Activated B cell treated with CpG ODN at 0.5 μM for 24 hours (primary cell): ENCODE results near the gene ABHD5. TPM values are rescaled to one million over a fixed set of nuclear protein-coding genes. Genes with fewer than 3 reads are reported as not detected.

ENCODE experiments used
- ATAC-seq: fragments of 200-7000 bp; cut with Tn5 transposase; one replicate; pipeline ENCODE4 v1.10.0; 2021; ENCODE audit warnings: low read depth, mild to moderate bottlenecking, moderate library complexity
- CTCF ChIA-PET: fragments of 350-600 bp; sonication (Branson Sonifier 250); formaldehyde crosslinking; loops from one replicate; lab custom pipeline; 2021; ENCODE audit warnings: antibody characterized with exemption; lab: Charles Lee
- POLR2A ChIA-PET: fragments of 350-600 bp; sonication (Branson Sonifier 250); formaldehyde crosslinking; loops from one replicate; lab custom pipeline; 2021; ENCODE audit warnings: antibody characterized with exemption; lab: Charles Lee
- DNase-seq: peaks from one replicate; pipeline ENCODE4 v3.0.0; 2022
- H3K27ac Mint-ChIP-seq: one replicate; pipeline ENCODE4 v1.8.0; 2020; ENCODE audit warnings: mixed read lengths
- H3K27me3 Mint-ChIP-seq: one replicate; pipeline ENCODE4 v1.8.0; 2021; ENCODE audit warnings: mixed read lengths
- H3K36me3 Mint-ChIP-seq: one replicate; pipeline ENCODE4 v1.8.0; 2021; ENCODE audit warnings: low read depth, mixed read lengths
- H3K4me1 Mint-ChIP-seq: one replicate; pipeline ENCODE4 v1.8.0; 2021; ENCODE audit warnings: mixed read lengths
- H3K4me3 Mint-ChIP-seq: one replicate; pipeline ENCODE4 v1.8.0; 2020; ENCODE audit warnings: mild to moderate bottlenecking, mixed read lengths
- H3K9me3 Mint-ChIP-seq: one replicate; pipeline ENCODE4 v1.8.0; 2020; ENCODE audit warnings: mixed read lengths
- intact Hi-C: fragments of 100-400 bp; cut with micrococcal nuclease; formaldehyde crosslinking; loops from one replicate; pipeline ENCODE4 v1.15.1; 2024
- total RNA-seq: library from RNA; stranded (reverse); gene quantifications from 2 replicates; pipeline ENCODE4 v1.2.3, GENCODE V29; 2022
- TF ChIP-seq, protein P1 (sequence below): fragments of 200-600 bp; IDR thresholded peaks from one replicate; pipeline ENCODE4 v1.8.0; 2022; ENCODE audit warnings: antibody characterized with exemption, mild to moderate bottlenecking

Gene ABHD5
- total RNA-seq, 1 donor from 2014 or later, result 6.0 TPM

- H3K9me3 Mint-ChIP-seq, result no peaks in the 10 kb centered on the region
- intact Hi-C loops, result no loop called here
- H3K36me3 Mint-ChIP-seq, result peaks cover 1% of the 10 kb centered on the region
- DNase-seq (no peak), ATAC-seq (no peak)
- H3K27me3 Mint-ChIP-seq, result peaks cover 2% of the 10 kb centered on the region
- no peak overlapping the region for H3K4me3 Mint-ChIP-seq
- POLR2A ChIA-PET, result no interaction called here
- H3K27ac Mint-ChIP-seq, result no peak overlapping the region
- CTCF ChIA-PET, result no interaction called here
- H3K4me1 Mint-ChIP-seq, result no peaks in the 10 kb centered on the region
- TF ChIP-seq, protein P1, sequence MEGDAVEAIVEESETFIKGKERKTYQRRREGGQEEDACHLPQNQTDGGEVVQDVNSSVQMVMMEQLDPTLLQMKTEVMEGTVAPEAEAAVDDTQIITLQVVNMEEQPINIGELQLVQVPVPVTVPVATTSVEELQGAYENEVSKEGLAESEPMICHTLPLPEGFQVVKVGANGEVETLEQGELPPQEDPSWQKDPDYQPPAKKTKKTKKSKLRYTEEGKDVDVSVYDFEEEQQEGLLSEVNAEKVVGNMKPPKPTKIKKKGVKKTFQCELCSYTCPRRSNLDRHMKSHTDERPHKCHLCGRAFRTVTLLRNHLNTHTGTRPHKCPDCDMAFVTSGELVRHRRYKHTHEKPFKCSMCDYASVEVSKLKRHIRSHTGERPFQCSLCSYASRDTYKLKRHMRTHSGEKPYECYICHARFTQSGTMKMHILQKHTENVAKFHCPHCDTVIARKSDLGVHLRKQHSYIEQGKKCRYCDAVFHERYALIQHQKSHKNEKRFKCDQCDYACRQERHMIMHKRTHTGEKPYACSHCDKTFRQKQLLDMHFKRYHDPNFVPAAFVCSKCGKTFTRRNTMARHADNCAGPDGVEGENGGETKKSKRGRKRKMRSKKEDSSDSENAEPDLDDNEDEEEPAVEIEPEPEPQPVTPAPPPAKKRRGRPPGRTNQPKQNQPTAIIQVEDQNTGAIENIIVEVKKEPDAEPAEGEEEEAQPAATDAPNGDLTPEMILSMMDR, result no peak
These were observed 46.1 kb downstream of the ABHD5 start for GRCh38 chr3:43736558-43737440.

GRCh38 chr3:43738305-43738704, 47.6 kb downstream of the ABHD5 start:
- ChIA-PET CTCF (no interaction called here), POLR2A (no interaction called here)
- DNase-seq (no peak), ATAC-seq (no peak)
- TF ChIP-seq, protein P1, result no peak
- no peak overlapping the region for H3K4me3 Mint-ChIP-seq
- H3K27me3 Mint-ChIP-seq, result peaks cover 2% of the 10 kb centered on the region
- H3K9me3 Mint-ChIP-seq, result no peaks in the 10 kb centered on the region
- intact Hi-C loops, result no loop called here
- H3K4me1 Mint-ChIP-seq, result no peaks in the 10 kb centered on the region
- H3K27ac Mint-ChIP-seq, result no peak overlapping the region
- no peaks in the 10 kb centered on the region for H3K36me3 Mint-ChIP-seq

DNA sequence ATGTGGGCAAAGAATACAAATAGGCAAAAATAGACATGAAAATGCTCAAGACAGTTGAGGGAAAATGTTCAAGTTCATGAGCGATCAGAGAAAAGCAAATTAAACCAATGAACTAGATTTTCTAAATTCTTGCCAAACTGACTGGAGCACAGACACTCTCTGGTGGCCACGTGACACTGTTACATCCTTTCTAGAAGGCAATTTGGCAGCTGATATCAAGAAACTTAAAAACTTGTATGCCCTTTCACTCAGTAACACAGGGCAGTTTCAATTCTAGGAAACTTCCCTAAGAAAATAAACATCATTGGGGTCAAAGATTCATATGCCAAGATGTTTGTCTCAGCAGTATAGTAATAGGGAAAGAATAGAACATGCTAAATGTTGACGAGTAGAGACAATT, 52.2 kb downstream of the ABHD5 start:
- DNase-seq (no peak), ATAC-seq (no peak)
- Mint-ChIP-seq H3K9me3 (peaks cover 11% of the 10 kb centered on the region), H3K36me3 (no peaks in the 10 kb centered on the region), H3K4me3 (no peak overlapping the region), H3K4me1 (no peaks in the 10 kb centered on the region), H3K27ac (no peak overlapping the region), H3K27me3 (peaks cover 6% of the 10 kb centered on the region)
- intact Hi-C loops, result no loop called here
- TF ChIP-seq, protein P1, result no peak
- CTCF ChIA-PET, result no interaction called here
- POLR2A ChIA-PET, result no interaction called here

- H3K27ac Mint-ChIP-seq, result no peak overlapping the region
- TF ChIP-seq, protein P1, result no peak
- no peak for DNase-seq
- no peak for ATAC-seq
- H3K4me3 Mint-ChIP-seq, result no peak overlapping the region
- H3K9me3 Mint-ChIP-seq, result peaks cover 11% of the 10 kb centered on the region
- CTCF ChIA-PET, result no interaction called here
- H3K36me3 Mint-ChIP-seq, result no peaks in the 10 kb centered on the region
- H3K4me1 Mint-ChIP-seq, result no peaks in the 10 kb centered on the region
- H3K27me3 Mint-ChIP-seq, result peaks cover 17% of the 10 kb centered on the region
- intact Hi-C loops, result no loop called here
- POLR2A ChIA-PET, result no interaction called here
These were observed 56.9 kb downstream of the ABHD5 start for GRCh38 chr3:43747641-43748040.

GRCh38 chr3:43748179-43748578, 57.4 kb downstream of the ABHD5 start:
- TF ChIP-seq, protein P1, result no peak
- Mint-ChIP-seq H3K9me3 (peaks cover 11% of the 10 kb centered on the region), H3K27me3 (peaks cover 17% of the 10 kb centered on the region), H3K4me3 (no peak overlapping the region), H3K36me3 (no peaks in the 10 kb centered on the region), H3K4me1 (no peaks in the 10 kb centered on the region), H3K27ac (no peak overlapping the region)
- CTCF ChIA-PET, result no interaction called here
- DNase-seq (no peak), ATAC-seq (no peak)
- intact Hi-C loops, result no loop called here
- POLR2A ChIA-PET, result no interaction called here
